ENCODE results near the gene ZNF287.
A peak's percentile ranks its signal among the peaks of the same experiment; 100 is the strongest.

Gene ZNF287

DNA sequence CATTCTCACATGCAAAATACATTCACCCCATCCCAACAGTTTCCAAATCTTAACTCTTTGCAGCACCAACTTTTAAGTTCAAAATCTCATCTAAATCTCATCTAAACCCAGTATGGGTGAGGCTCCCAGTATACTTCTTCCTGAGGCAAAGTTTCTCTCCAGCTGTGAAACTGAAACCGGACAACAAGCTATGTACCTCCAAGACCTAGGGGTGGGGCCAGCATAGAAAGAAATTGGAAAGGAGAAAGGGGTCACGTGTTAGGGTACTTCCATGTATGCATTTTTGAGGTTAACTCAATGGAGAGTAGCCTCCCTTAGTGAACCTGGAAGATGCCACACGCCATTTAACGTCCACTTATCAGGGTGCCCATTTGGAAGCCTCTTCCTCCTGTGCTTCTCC lies 53.1 kb downstream of the ZNF287 start:
- no peak for DNase-seq

DNA sequence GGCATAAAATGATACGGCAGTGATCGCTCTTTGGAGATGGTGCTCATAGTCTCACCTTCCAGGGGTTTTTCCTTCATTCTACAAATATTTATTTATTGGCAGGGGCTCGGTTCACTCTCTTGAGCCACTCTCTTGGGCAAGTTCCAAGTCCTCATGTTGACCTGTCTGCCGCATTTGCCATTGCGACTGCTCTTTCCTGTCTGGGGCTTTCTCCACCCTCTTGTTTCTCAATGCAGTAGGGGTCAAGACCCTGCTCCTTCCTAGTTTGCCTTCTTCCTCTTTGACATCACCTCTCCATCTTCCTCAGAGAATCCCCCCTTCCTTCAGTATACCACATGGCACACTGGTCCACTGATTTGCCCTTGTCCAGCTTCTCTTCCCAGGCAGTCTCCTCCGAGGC lies 55.1 kb downstream of the ZNF287 start:
- DNase-seq = no peak

DNA sequence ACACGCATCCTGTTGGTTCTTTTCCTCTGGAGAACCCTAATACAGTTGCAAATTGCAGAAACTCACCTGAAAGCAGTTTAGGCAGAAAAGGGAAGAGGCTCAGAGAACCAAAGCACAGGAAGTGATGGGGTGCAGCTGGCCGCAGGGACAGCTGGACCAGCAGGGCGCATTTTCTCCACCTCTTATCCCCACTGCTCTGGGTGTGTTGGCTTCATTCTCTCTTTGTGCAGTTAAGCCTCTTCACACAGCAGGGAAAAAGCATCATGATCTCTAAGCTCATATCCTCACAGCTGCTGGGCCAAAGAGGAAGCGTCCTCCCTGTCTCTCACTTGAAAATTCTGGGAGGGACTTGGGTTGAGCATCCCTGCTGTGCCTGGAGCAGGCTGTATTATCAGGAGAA lies 57.0 kb downstream of the ZNF287 start:
- peak in 1 of 2 experiments; percentile 5 for DNase-seq

DNA sequence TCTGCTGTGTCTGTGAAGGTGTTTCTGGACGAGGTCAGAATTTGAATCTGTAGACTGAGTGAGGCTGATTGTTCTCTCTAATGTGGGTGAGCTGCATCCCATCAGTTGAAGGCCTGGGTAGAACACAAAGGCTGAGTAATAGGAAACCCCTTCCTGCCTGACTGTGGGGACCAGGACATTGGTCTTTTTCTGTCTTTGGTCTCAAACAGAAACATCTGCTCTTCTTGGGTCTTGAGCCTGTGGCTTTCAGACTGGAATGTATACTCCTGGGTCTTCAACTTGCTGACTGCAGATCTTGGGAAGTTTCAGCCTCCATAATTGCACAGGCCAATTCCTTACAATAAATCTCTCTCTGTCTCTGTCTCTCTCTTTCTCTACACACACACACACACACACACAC lies 57.4 kb downstream of the ZNF287 start:
- DNase-seq = no peak

DNA sequence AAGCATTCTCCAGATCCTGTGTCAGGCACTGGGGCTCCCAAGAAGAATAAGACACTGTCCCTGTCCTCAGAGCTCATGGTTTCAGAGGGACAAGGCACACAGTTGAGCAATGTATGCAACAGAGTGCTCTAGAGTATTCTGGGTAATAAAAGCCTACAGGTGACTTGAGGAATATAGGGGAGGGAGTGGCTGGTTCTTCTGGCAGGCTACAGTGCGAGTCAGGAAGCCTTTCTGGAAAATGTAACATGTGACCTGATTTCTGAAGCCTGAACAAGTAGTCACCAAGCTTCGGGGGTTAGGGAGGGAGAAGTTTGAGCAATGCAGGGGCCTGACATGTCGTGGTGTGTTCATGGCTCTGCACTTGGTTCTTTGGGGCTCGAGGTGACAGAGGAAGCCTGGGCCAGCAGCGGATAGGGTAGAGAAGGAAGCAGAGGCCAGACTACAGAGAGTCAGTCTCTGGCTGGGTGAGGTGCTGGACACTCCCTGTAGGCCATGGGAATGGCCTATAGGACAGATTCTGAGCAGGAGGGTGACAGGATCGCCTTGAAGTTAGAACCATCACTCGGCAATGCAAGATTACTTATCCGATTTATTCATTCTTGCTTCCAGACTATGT lies 61.0 kb downstream of the ZNF287 start:
- no peak for DNase-seq

DNA sequence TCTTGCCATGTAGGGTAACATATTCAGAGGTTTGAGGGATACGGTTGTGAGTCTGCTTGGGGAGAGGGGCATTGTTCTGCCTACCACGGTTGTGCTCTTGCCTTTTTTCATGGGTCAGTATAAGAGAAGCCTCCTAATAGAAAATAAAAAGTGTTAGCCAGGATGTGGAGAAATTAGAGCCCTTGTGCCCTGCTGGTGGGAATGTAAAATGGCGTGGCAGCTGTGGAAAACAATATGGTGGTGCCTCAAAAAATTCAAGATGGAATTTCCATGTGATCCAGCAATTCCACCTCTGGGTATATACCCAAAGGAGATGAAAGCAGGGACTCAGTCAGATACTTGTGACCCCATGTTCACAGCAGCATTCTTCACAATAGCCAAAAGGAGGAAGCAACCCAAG lies 62.8 kb downstream of the ZNF287 start:
- no peak for DNase-seq

DNA sequence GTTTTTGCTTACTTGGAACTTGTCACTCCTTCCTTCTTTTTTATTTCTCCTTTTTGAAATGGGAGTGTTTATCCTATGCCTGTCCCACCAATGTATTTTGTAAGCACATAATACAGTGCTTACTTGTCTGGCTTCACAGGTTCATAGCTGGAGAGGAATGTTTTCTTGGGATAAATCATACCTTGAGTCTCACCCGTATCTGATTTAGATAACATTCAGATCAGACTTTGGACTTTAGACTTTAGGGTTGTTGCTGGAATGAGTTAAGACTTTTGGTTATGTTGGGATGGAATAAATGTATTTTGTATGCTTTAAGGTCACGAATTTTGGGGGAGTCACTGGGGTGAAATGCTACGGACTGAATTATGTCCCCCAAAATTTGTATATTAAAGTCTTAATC lies 64.0 kb downstream of the ZNF287 start:
- no peak for DNase-seq
